NB4 (cell line): Measurements from ENCODE around the gene SOCS6.

ENCODE experiments used
- POLR2A ChIP-seq: IDR thresholded peaks from 2 replicates; pipeline ENCODE4 v1.6.1; 2011; ENCODE audit warnings: mild to moderate bottlenecking; ENCODE audit not compliant: insufficient read length; ENCODE audit errors: extremely low read depth
- TF ChIP-seq, protein P1 (sequence below): IDR thresholded peaks from one replicate; pipeline ENCODE4 v1.5.1; 2012; ENCODE audit warnings: low read depth, low read length
- TF ChIP-seq, protein P2 (sequence below): IDR thresholded peaks from 2 replicates; pipeline ENCODE4 v1.6.1; 2011; ENCODE audit warnings: low read depth, low read length

DNA sequence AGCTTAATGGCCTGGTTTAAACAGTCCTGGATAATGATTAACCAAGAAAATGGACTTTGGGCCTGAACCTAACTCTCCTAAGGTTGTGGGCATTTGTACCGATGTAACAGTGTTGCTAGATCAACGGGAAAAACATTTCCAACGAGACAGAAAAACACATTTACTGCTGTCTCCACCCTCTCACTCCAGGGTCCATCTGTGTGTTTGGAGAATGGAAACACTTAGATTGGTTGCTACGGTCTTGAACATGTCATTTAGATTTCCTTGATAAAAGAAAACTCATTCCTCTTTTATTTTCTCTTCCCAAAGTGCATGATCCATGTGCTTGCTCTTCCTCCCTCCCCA lies 88.0 kb downstream of the SOCS6 start:
- TF ChIP-seq, protein P1, sequence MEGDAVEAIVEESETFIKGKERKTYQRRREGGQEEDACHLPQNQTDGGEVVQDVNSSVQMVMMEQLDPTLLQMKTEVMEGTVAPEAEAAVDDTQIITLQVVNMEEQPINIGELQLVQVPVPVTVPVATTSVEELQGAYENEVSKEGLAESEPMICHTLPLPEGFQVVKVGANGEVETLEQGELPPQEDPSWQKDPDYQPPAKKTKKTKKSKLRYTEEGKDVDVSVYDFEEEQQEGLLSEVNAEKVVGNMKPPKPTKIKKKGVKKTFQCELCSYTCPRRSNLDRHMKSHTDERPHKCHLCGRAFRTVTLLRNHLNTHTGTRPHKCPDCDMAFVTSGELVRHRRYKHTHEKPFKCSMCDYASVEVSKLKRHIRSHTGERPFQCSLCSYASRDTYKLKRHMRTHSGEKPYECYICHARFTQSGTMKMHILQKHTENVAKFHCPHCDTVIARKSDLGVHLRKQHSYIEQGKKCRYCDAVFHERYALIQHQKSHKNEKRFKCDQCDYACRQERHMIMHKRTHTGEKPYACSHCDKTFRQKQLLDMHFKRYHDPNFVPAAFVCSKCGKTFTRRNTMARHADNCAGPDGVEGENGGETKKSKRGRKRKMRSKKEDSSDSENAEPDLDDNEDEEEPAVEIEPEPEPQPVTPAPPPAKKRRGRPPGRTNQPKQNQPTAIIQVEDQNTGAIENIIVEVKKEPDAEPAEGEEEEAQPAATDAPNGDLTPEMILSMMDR, result no peak
- TF ChIP-seq POLR2A, result no peak
- TF ChIP-seq, protein P2, sequence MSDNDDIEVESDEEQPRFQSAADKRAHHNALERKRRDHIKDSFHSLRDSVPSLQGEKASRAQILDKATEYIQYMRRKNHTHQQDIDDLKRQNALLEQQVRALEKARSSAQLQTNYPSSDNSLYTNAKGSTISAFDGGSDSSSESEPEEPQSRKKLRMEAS, result no peak
